Panc1 (cell line): Measurements from ENCODE around the gene GLTP. TPM values are rescaled to one million over a fixed set of nuclear protein-coding genes. Genes with fewer than 3 reads are reported as not detected.

Source experiments
- ATAC-seq: fragments of 200-7000 bp; cut with Tn5 transposase; 2 replicates; pipeline ENCODE4 v1.9.1; 2020; ENCODE audit warnings: mild to moderate bottlenecking, moderate library complexity
- BruUV-seq: library from RNA; stranded (reverse); fragments of 400-500 nt; replicated peaks from 2 replicates; lab custom pipeline; 2021; lab: Mats Ljungman, UMichigan
- CTCF ChIA-PET: fragments of 300-600 bp; sonication (Branson Sonifier 250); formaldehyde crosslinking; loops from one replicate; lab custom pipeline; 2022; ENCODE audit warnings: antibody characterized with exemption; lab: Charles Lee
- POLR2A ChIA-PET: fragments of 300-600 bp; sonication (Branson Sonifier 250); formaldehyde crosslinking; loops from one replicate; lab custom pipeline; 2022; ENCODE audit warnings: antibody characterized with exemption; lab: Charles Lee
- DNase-seq: peaks from one replicate; pipeline ENCODE4 v3.0.0-alpha.2; 2010; ENCODE audit warnings: low read depth, low spot score
- H3K27ac ChIP-seq: 2 replicates; pipeline ENCODE4 v1.5.1; 2011; ENCODE audit warnings: mild to moderate bottlenecking, low read length, inconsistent platforms
- H3K27me3 ChIP-seq: fragments of 200-500 bp; sonication (Bioruptor generic); 2 replicates; pipeline ENCODE4 v1.6.0; 2014; ENCODE audit warnings: low read length, inconsistent platforms; ENCODE audit not compliant: control insufficient read depth, insufficient read depth
- H3K36me3 ChIP-seq: fragments of 200-500 bp; sonication (Bioruptor generic); 2 replicates; pipeline ENCODE4 v1.5.1; 2014; ENCODE audit warnings: inconsistent platforms, mild to moderate bottlenecking, low read length, moderate library complexity; ENCODE audit not compliant: control insufficient read depth, insufficient read depth
- H3K4me1 ChIP-seq: 2 replicates; pipeline ENCODE4 v1.5.1; 2011; ENCODE audit warnings: inconsistent platforms, mild to moderate bottlenecking, low read length, moderate library complexity; ENCODE audit not compliant: control insufficient read depth, insufficient read depth
- H3K4me3 ChIP-seq, 2 experiments: 2 replicates each; pipeline ENCODE4 v1.5.1; 2011 to 2012; ENCODE audit warnings: low read depth in 2 of 2, low read length in 2 of 2, mild to moderate bottlenecking in 2 of 2, inconsistent platforms in 1 of 2, moderate library complexity in 1 of 2
- H3K9me3 ChIP-seq: fragments of 200-500 bp; sonication (Bioruptor generic); 2 replicates; pipeline ENCODE4 v1.5.1; 2014; ENCODE audit warnings: low read depth, mild to moderate bottlenecking, inconsistent platforms, low read length, moderate library complexity; ENCODE audit not compliant: control insufficient read depth, insufficient read depth
- CTCF ChIP-seq: fragments of 450-650 bp; IDR thresholded peaks from 2 replicates; pipeline ENCODE4 v1.5.1; 2017; ENCODE audit warnings: mild to moderate bottlenecking
- POLR2AphosphoS5 ChIP-seq: IDR thresholded peaks from 2 replicates; pipeline ENCODE4 v1.6.1; 2012; ENCODE audit warnings: mild to moderate bottlenecking, low read depth, low read length, moderate library complexity
- REST ChIP-seq, 2 experiments: IDR thresholded peaks; 2 replicates each; pipeline ENCODE4 v1.6.1; 2011 to 2012; ENCODE audit warnings: low read depth in 2 of 2, control low read depth in 1 of 2, low read length in 1 of 2, mild to moderate bottlenecking in 1 of 2, moderate library complexity in 1 of 2; ENCODE audit not compliant: insufficient read depth in 1 of 2
- SIN3A ChIP-seq: IDR thresholded peaks from 2 replicates; pipeline ENCODE4 v1.6.1; 2012; ENCODE audit warnings: low read depth, mild to moderate bottlenecking, low read length, moderate library complexity, borderline replicate concordance; ENCODE audit not compliant: insufficient read depth
- TCF7L2 ChIP-seq: IDR thresholded peaks from 2 replicates; pipeline ENCODE4 v1.6.1; 2011; ENCODE audit warnings: mild to moderate bottlenecking, low read depth, low read length, inconsistent platforms
- in situ Hi-C: cut with HindIII; loops from 2 replicates; pipeline ENCODE4 v1.10.0; 2016; ENCODE audit warnings: low sequenced_read_pairs, low pct_unique_long_range_greater_than_20kb
- intact Hi-C: fragments of 100-400 bp; cut with micrococcal nuclease; formaldehyde crosslinking; loops from one replicate; pipeline ENCODE4 v1.10.0; 2022; ENCODE audit not compliant: unreplicated experiment
- total RNA-seq: library from RNA; stranded (reverse); gene quantifications from one replicate; pipeline ENCODE4 v1.2.1, GENCODE V29; 2021; ENCODE audit not compliant: unreplicated experiment

The GLTP gene
- total RNA-seq, 1 experiment from 2014 or later = 24.8 TPM

GRCh38 chr12:109910254-109910968 lies 30.1 kb upstream of the GLTP start:
- H3K4me3 ChIP-seq = no peak overlapping the region
- H3K4me1 ChIP-seq = no peaks in the 10 kb centered on the region
- H3K36me3 ChIP-seq = peaks cover 5% of the 10 kb centered on the region
- H3K9me3 ChIP-seq = no peaks in the 10 kb centered on the region
- CTCF ChIA-PET = interaction anchor here (0.5 kb wide), 1 partner anchor 105 kb away, joined by 3 read pairs; no protein-coding TSS in a partner anchor
- in situ Hi-C loops (no loop called here), intact Hi-C loops (no loop called here)
- BruUV-seq = no TSS peak
- POLR2A ChIA-PET = no interaction called here
- H3K27me3 ChIP-seq = no peaks in the 10 kb centered on the region
- TF ChIP-seq CTCF (no peak), SIN3A (no peak), REST (IDR thresholded peaks at IDR 0.05; ENCODE audit: insufficient read depth in 1 of 2, low read depth in 2 of 2, low read length in 1 of 2) (no peak)
- no peak for ATAC-seq
- DNase-seq = no peak
- H3K27ac ChIP-seq = no peak overlapping the region

GRCh38 chr12:109905301-109905700 lies 25.0 kb upstream of the GLTP start:
- in situ Hi-C loops = no loop called here
- TF ChIP-seq CTCF (no peak), TCF7L2 (no peak), REST (IDR thresholded peaks at IDR 0.05; ENCODE audit: insufficient read depth in 1 of 2, low read depth in 2 of 2, low read length in 1 of 2) (no peak), POLR2AphosphoS5 (no peak), SIN3A (no peak)
- intact Hi-C loops = no loop called here
- no TSS peak for BruUV-seq
- ChIA-PET CTCF (no interaction called here), POLR2A (no interaction called here)
- DNase-seq (no peak), ATAC-seq (no peak)
- H3K27ac ChIP-seq = no peak overlapping the region
- H3K27me3 ChIP-seq = no peaks in the 10 kb centered on the region
- peaks cover 9% of the 10 kb centered on the region; the same call in 1 of the 2 replicates for H3K4me1 ChIP-seq
- no peaks in the 10 kb centered on the region for H3K9me3 ChIP-seq
- peaks cover 7% of the 10 kb centered on the region; the same call in 1 of the 2 replicates for H3K36me3 ChIP-seq
- H3K4me3 ChIP-seq = no peak overlapping the region
